HG02938 (cell line): ENCODE measurements around the gene CDC42BPG.
"Not testable (repeated sequence)": the region's sequence is repeated elsewhere in the genome, so short reads cannot be mapped to it uniquely, and the experiment has no call there.

Experiments used
- ATAC-seq: cut with Tn5 transposase; IDR thresholded peaks from one replicate; pipeline ENCODE4 v1.9.1; 2021; ENCODE audit warnings: mild to moderate bottlenecking, moderate library complexity; ENCODE audit not compliant: unreplicated experiment

The CDC42BPG gene

GRCh38 chr11:64849598-64850356 lies 5.3 kb upstream of the CDC42BPG start:
- ATAC-seq = no peak

- ATAC-seq = no peak
These were observed 4.6 kb upstream of the CDC42BPG start for GRCh38 chr11:64848826-64849597.

GRCh38 chr11:64848214-64848825 lies 3.9 kb upstream of the CDC42BPG start:
- ATAC-seq = no peak

- ATAC-seq = no peak
These were observed 2.7 kb upstream of the CDC42BPG start for GRCh38 chr11:64846998-64847666.

GRCh38 chr11:64845776-64846129 lies 1.3 kb upstream of the CDC42BPG start:
- ATAC-seq = not testable (repeated sequence)

- no peak for ATAC-seq
These were observed 799 bp upstream of the CDC42BPG start for GRCh38 chr11:64845129-64845775.

- no peak for ATAC-seq
These were observed 645 bp downstream of the CDC42BPG start for GRCh38 chr11:64843686-64844329.

GRCh38 chr11:64842851-64843685 lies 1.4 kb downstream of the CDC42BPG start:
- no peak for ATAC-seq

- ATAC-seq = no peak
These were observed 2.1 kb downstream of the CDC42BPG start for GRCh38 chr11:64842366-64842759.

- ATAC-seq = no peak
These were observed 2.7 kb downstream of the CDC42BPG start for GRCh38 chr11:64841592-64842365.

GRCh38 chr11:64839887-64840782 lies 4.3 kb downstream of the CDC42BPG start:
- no peak for ATAC-seq

GRCh38 chr11:64839335-64839734 lies 5.1 kb downstream of the CDC42BPG start:
- ATAC-seq = no peak

GRCh38 chr11:64838600-64839334 lies 5.7 kb downstream of the CDC42BPG start:
- ATAC-seq = no peak

- no peak for ATAC-seq
These were observed 6.5 kb downstream of the CDC42BPG start for GRCh38 chr11:64837887-64838351.

- ATAC-seq = no peak
These were observed 7.9 kb downstream of the CDC42BPG start for GRCh38 chr11:64836448-64837072.
